ENCODE results near the gene NGDN.
"Not testable (repeated sequence)": the region's sequence is repeated elsewhere in the genome, so short reads cannot be mapped to it uniquely, and the experiment has no call there.

NGDN gene, protein sequence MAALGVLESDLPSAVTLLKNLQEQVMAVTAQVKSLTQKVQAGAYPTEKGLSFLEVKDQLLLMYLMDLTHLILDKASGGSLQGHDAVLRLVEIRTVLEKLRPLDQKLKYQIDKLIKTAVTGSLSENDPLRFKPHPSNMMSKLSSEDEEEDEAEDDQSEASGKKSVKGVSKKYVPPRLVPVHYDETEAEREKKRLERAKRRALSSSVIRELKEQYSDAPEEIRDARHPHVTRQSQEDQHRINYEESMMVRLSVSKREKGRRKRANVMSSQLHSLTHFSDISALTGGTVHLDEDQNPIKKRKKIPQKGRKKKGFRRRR

DNA sequence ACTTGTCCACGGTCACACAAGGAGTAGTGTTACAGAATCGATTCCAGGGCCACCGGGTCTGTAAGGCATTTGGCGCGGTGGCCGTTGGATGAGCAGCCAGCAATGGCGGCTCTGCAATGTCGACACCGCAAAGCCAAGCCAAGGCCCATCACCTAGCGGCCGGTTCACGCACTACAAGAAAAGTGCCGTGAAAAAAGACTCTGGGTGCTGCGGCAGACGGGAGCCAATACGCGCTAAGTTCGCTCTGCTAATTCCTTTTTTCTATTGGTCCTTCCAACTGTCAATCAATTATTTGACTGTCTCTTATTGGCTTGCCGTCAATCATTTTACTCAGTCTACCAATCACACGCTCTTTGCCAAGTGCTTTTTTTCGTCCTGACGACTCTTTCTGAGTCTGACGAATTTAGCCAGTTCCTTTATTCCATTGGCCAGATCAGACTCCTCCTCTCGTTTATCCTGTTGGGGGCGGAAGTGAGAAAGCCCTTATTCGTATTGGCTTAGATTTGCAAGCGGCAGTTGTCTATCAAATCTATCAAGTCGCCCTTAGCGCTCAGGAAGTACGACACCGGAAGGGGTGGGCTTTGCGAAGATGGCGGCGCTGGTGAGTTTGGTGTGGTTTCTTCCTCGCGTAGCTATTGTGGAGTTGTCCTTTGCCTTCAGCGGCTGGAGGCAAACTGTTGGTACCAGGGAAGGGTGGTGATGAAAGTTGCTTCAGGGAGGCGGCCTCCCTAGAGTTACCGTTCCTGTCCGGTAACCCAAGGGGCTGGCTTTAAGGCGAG, at the start of gene NGDN:
Gene NGDN, plus strand, starts transcription at position 577 of the 779 bp plus-strand sequence. Its CDS starts 13 bp downstream, at position 590.
- DNase-seq (ENCODE audit: low spot score), result peak; percentile 100

DNA sequence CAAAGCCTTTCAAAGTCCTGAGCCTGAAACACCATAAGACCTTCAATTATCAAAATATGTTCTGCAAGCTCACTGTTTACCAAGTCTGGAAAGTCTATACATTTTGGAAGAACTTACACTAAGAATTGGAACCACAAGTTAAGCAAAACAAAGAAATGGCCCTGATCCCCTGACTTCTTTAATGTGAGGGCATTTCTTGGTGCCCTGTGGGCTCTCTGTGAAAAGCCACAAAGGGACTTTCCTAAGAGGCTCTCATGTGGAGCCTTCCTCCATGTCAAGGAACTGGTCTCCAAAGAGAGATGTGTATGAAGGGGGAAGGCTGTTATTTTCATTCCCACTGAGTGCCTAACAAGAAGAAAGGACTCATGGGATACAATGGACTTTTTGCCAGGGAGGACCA, 47.9 kb upstream of the NGDN start:
- no peak for DNase-seq (ENCODE audit: low spot score)

DNA sequence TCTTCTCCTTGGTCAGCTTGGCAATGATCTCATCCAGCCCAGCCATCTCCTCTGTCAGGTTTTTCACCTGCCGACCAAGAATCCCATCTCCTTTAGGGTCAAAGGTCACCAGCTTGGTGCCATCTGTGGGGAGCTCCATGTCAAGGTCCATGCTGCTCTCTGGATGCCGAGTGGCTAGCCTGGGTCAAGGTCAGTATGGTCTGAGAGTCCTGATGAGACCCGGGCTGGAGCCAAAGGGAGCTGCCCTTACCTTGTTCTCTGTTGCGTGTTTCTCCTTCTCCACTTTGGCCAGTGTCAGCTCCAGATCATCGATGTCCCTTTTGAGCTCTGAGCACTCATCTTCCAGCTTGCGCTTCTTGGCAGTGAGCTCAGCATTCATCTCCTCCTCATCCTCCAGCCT, 45.8 kb upstream of the NGDN start:
- DNase-seq (ENCODE audit: low spot score), result no peak

DNA sequence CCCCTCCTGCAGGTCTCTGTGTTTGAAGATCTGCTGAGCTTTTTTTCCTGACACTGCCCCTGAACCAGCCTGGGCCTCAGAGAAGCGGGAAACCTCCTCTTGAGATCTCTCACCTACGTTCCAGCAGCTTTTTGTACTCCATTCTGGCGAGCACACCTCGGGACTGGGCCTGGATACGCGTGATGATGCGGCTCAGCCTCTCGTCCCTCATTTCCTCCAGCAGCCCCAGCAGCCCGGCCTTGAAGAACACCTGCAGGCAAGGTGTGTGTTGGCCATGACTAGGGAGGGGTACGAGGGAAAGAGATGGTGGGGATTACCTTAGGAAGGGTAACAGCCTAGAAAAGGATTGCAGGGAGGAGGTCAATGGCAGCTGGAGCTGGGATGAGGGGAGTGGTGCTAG, 44.3 kb upstream of the NGDN start:
- DNase-seq (ENCODE audit: low spot score), result no peak

DNA sequence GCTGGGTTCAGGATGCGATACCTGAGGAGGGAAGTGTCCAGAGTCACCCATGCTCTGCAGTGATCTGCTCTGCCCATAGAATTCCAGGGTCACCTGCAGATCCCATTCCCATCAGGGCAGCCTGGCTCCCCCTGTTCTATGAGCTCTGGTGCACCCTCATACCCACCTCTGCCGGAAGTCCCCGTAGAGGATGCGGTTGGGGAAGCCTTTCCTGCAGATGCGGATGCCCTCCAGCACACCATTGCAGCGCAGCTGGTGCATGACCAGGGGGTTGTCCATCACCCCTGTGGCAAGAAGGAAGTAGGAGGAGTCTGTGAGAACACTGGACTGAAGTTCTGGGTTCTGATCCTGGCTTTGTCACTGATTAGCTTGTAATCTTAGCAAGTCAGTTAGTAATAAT, 43.7 kb upstream of the NGDN start:
- DNase-seq (ENCODE audit: low spot score), result not testable (repeated sequence)

DNA sequence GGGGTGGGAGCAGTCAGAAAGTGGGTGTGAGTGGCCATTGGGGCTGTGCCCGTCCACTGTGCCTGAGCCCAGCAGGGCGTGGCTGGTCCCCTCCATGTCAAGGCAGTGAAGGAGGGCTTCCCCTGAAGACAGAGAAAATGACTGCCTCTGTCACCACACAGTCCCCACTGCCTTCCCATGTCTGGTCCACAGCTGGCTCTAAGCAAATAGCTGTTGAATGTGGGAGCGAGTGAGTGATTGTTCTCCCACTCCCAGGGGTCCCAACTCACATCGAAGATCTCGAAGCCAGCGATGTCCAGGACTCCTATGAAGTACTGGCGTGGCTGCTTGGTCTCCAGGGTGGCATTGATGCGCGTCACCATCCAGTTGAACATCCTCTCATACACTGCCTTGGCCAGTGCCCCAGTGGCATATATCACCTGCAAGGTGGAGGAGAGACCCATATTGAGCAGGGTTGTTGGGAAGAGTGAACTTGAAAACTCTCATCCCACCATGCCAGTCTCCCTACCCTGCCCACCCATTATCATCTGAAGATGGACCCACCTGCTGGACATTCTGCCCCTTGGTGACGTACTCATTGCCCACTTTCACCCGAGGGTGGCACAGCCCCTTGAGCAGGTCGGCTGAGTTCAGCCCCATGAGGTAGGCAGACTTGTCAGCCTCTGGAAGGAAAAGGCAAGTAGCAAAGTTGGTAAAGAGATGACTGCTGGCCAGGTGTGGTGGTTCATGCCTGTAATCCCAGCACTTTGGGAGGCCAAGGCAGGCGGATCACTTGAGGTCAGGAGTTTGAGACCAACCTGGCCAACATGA, 40.6 kb upstream of the NGDN start:
- DNase-seq (ENCODE audit: low spot score), result no peak

DNA sequence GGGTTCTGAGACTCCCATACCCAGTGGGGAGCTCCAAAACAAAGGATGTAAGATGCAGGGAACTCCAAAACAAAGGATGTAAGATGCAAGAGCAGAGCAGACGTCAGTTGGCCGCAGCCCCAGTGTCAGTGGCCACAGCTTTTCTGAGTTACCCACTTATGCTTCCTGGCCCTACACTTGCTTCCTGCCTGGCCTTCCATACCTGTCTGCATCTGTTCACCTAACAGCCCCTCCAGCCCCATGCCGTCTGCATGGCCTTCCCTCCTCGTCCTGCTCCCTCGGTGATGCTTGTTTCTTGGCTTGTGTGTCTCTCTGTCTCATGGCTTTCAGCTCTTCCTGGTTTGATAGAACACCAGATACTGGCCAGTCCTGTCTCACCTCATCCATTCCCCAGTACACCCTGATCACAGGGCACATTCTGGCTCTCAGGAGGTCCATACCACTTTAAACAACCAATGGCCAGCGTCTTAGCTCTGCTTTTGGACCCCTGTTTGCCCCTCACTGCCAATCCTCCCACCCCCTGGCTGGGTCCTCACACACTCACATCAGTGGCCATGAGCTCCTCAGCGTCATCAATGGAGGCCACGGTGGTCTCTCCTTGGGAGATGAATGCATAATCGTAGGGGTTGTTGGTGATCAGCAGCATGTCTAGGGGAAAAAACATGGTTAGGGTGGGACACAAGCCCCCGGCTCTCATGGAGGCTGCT, 39.3 kb upstream of the NGDN start:
- DNase-seq (ENCODE audit: low spot score), result no peak

DNA sequence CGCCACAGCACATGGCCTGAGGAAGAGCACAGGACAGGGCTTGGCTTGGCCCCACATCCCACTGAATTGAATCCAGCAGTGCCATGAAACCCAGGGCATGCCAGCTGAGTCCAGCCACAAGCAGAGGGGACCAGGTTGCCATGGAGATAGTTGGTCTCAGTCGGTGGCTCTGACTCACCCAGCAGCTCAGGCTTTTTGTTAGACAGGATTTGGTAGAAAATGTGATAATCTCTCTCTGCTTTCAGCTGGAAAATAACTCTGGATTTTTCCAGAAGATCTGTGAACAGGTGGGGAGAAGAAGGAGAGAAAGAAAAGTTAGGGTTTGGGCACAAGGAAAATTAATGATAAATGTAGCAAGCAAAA, 38.8 kb upstream of the NGDN start:
- DNase-seq (ENCODE audit: low spot score), result peak; percentile 7

DNA sequence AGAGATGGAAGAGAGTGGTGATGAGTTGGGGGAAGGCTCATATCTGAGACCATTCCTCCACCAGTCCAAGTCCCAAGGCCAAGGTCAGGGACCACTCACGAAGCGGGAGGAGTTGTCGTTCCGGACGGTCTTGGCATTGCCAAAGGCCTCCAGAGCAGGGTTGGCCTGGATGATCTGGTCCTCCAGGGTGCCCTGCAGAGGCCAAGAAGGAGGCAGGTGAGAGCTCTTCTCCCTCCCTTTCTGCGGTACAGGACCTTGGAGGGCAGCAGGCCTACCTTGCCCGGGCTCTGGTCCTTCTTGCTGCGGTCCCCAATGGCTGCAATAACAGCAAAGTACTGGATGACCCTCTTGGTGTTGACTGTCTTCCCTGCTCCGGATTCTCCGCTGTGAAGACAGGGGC, 38.0 kb upstream of the NGDN start:
- no peak for DNase-seq (ENCODE audit: low spot score)

DNA sequence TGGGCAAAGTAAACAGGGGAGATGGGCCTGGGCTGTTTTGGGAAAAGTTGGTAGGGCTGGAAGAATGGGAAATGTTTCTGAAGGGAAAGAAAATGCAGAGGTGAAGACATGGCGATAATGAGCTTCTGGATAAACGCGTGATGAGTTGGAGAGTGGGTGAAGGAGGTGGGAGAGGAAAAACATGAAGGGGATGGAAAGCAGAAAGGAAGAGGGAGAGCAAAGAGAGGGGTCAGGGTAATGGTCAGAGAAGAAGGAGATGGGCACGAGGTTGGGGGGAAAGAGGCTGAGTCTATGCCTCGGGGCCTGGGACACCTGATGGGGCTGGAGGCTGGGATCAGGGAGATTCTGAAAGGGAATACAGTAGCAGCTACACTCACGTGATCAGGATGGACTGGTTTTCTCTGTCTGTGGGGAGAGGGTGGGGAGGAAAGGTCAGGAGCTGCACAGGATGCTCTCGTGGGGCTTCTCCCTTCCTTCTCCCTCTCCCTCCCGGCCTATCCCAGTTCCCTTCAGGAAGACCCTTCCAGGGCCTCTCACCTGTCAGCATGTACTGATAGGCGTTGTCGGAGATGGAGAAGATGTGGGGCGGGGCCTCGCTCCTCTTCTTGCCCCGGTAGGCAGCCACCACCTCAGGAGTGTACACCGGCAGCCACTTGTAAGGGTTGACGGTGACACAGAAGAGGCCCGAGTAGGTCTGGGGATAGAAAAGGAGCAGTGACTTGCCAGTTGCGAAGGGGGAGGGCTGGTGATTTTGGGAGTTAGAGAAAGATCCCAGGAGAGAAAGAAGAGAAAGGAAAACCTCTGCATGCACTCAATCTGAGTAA, 37.2 kb upstream of the NGDN start:
- no peak for DNase-seq (ENCODE audit: low spot score)

DNA sequence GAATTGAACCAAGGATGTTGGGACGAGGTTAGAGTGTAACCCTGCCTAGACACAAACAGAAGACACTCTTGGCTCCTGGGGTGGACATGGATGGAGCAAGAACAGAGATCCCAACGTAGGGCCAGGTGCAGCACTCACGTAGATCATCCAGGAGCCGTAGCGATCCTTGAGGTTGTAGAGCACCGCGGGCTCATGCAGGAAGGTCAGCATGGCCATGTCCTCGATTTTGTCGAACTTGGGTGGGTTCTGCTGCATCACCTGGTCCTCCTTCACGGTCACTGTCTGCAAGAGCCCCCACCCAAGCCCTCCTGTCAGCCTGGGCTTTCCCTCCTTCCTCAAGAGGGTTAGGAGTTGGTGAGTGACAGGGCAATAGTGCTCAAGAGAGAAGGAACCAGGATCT, 36.6 kb upstream of the NGDN start:
- DNase-seq (ENCODE audit: low spot score), result no peak

DNA sequence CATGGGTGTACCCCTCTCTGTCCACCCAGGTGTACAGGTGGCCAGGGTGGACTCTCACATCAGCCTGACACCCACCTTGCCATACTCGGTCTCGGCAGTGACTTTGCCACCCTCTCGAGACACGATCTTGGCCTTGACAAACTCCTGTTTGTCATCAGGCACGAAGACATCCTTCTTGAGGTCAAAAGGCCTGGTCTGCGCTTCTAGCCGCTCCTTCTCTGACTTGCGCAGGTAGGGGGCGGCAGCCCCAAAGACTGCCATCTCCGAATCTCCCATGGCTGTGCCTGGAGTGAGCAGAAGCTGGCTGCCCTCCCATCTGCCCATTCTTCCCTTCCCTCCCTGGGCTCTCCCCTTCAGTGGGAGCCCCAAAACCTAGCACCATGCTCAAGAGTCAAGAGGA, 36.0 kb upstream of the NGDN start:
- no peak for DNase-seq (ENCODE audit: low spot score)

DNA sequence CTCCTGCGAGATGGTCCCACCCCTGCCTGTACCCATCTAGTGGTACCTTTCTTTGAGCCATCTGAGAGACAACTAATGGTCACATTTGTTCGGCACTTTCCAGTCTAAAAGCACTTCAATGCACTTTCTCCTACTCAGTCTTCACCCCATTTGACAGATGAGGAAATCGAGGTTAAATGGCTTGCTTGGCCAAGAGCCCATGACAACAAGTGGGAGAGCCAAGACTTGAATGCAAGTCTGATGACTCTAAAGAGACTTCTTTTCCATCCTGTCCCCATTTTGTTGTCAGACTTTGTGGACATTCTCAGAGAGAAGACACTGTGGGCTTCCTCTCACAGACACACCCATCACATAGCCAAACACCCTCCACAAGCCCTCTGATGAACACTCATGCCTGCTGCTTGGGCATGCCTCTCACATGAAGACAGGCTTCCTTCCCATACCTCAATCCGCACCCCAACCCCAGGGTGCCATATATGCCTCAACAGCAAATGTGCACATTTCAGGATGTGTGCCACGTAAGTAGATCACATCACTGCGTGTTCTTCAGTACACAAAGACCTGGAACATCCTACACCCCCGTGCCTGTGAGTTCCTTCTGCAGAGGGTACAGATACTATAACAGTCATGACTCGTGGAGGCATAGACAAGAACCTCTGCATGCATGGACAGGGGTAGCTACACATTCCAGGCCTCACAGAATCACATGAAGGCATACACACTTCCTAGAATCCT, 34.8 kb upstream of the NGDN start:
- no peak for DNase-seq (ENCODE audit: low spot score)

DNA sequence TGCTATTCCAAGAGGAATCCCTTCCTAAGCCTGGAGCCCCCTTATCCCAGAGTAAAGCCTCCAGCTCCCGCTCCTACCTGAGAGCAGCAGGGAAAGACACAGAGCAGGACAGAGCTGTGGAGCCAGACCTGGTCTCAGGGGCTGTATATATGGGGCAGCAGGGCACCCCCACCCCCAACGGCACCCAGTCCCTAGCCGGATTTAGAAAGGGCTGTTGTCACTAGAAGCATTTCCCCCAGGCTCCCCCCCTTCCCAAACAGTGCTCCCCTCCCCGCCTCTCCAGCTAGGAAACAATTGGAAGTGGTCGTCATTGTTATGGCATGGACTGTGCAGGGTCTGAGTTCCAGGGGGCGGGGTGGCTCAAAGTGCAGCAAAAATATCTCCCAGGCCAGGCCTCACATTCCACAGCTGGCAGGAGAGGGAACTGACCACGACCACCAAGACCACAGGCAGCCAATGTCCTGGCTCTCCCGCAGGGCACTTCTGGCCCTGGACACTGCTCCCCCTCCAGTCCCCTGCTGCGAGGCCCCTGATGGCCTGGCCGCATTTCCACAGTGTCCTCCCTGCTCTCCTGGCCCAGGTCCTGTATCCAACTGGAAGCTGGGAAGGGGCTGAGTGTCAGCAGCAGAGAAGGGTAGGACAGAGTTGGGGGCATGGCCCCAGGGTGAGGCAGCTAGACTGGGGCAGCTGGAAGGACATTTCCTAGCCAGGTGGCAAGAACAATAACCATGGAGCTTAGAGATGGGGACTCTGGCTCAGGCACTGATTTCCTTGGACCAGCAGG, 33.8 kb upstream of the NGDN start, which contains the start of gene MYH7:
Gene MYH7, minus strand, starts transcription at position 118 of the 784 bp plus-strand sequence. CDS start 1,928 bp downstream, outside the sequence.
- no peak for DNase-seq (ENCODE audit: low spot score)

DNA sequence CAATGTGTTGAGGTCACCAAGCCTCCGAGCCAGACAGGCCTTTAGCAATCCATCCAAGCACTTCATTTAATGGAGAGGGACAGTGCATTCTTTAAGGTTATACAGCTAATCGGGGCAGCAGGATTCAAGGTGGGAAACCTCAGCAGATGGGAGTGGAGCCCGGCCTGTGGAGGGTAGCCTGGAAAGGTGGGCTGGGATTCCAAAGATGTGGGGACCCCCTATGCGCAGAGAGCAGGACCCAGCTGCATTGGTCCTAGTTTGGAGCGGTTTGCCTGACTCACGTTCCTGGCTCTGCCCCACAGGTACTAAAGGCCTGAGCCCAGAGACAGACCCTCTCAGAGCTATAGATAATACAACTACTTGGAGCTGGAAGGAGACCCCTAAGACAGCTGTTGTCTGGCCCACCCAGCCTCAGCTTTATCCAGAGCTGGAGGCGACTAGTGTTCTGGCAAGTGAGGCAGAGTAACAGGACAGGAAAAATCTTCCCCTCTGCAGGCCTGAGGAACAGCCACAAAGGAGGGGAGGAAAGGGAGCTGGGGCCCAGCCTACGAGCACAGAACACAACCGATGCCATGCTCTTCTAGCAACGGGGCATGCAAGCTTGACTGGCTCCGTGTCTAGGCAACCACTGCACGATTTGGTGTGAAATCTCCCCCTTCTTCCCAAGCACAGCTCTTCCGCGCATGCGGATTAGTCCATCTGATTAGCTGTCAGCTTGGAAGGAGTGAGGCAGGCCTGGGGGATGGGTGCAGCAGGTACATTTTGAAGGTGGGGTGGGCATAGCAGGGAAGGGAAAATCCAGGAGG, 33.0 kb upstream of the NGDN start:
- DNase-seq (ENCODE audit: low spot score), result no peak

DNA sequence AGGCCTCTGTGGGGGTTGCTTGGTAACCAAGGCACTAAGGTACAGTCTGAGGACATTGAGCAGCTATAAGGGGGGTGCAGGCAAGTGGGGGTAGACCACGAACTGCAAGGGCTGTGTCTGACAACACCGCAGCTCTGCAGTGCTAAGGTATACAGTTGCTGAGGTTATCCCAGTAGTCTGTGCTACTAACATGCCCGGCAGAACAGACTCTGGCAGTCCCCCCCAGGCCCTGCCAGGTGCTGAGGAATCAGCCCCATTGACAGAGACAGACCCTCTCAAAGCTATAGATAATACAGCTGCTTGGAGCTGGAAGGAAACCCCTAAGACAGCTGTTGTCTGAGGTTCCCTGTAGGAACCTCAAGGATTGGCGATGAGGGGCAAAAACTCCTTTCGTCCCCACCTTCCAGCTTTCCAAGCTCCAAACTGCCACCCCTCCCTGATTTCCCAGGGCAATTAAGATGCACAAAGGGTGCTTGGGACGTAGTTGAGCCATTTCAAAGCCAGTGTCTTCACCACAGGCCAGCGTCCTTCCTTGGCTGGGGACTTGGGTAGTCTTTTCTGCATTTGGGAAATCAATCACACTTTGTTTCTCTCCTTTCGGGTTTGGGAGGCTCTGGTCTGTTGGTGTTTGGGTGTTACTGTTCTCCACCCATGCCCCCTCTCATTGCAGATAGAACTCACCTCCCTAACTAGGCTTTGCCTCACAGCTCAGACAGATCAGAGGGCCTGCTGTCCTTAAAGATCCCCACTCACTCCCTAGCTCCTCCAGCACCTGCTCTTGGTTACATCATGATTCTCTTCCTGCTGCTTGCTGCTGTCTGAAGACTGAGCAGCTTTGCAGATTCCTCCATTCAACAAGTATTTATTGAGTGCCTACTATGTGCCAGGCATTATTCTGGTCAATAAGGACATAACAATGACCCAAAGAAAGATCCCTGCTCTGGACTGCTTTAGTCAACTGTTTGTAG, 32.1 kb upstream of the NGDN start:
- DNase-seq (ENCODE audit: low spot score), result no peak

DNA sequence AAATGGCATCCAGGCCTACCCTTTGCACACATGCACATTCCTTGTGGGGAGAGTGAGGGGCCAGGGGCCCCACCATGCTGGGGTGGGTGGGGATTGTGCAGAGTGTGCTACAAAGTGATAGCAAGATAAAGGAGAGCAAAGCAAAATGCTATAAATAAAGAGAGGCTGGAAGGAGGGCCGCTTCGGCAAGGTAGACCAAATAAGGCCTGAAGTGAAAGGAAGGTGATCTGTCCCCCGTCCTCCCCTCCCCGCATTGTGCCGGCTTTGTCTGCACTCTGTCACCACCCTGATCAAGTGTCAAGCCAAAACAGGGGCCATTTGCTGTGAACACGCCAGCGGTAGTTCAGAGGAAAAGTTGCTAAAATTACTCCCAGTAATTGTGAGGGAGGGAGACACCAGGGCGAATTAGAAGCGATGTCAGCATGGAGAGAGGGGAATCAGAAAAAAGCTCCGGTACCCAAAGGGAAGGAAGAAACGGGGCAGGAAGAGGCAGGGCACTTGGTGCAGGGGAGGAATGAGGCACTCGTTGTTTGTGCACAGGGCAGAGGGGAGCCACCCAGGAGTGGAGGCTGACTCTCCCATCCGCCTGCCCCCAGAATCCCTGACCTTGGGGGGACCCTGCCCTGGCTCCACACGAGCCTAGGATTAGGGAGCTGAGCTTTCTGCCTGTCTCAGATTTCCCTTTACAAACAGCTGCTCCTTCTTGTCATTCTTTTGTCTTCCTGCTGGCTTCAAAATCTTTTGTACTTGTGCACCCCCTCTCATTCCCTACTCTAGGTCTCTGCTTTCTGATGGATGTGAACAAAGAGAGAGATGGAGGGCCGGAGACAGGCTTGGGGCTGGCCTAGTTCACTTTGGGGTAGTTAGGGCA, 31.2 kb upstream of the NGDN start:
- no peak for DNase-seq (ENCODE audit: low spot score)

Data from kidney capillary endothelial cell (primary cell).